Tibial nerve (tissue), 3 donors: ENCODE results near the gene KCNQ1.

Experiments used
- POLR2A ChIP-seq, 2 donors: fragments of 450-650 bp; IDR thresholded peaks; one replicate each; pipeline ENCODE4 v1.6.1; 2017; ENCODE audit warnings: antibody characterized with exemption in 2 of 2, mild to moderate bottlenecking in 2 of 2, moderate library complexity in 2 of 2
- TF ChIP-seq, protein P1 (sequence below), 5 experiments: fragments of 200-600 bp in 3 of 5; fragments of 450-650 bp in 2 of 5; sonication (generic) in 3 of 5; IDR thresholded peaks; one replicate each; pipeline ENCODE4 v1.5.1; 2016 to 2019; ENCODE audit warnings: antibody characterized with exemption in 5 of 5, mild to moderate bottlenecking in 3 of 5, moderate library complexity in 2 of 5

DNA sequence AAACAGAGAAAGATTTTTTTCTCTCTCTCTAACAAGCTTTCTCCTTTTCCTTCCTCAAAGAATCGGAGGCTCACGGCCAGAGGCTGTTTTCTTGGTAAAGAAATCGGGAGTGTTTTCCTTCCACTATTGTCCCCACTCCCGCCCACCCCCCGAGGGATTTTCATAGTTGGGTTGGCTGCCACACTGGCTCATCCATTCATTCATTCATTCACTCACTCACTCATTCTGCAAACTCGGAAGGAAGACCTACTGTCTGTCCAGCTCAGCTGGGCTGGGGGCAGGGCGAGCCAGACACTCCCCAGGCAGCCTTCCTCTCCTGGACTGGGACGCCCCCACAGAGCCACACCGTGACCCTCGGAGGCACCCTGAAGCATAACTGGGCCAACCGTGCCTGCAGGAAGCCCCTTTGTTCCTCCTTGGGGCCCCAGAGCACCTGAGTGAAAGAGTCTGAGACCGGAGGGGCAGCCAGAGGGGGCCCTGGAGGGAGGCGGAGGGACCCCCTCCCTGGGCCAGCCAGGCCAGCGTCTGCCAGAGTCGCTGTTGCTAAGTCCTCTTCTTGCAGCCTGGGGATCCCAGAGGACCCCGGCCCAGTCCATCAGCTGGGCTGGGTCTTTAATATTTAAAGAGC, 423.8 kb downstream of the KCNQ1 start:
- TF ChIP-seq, protein P1, sequence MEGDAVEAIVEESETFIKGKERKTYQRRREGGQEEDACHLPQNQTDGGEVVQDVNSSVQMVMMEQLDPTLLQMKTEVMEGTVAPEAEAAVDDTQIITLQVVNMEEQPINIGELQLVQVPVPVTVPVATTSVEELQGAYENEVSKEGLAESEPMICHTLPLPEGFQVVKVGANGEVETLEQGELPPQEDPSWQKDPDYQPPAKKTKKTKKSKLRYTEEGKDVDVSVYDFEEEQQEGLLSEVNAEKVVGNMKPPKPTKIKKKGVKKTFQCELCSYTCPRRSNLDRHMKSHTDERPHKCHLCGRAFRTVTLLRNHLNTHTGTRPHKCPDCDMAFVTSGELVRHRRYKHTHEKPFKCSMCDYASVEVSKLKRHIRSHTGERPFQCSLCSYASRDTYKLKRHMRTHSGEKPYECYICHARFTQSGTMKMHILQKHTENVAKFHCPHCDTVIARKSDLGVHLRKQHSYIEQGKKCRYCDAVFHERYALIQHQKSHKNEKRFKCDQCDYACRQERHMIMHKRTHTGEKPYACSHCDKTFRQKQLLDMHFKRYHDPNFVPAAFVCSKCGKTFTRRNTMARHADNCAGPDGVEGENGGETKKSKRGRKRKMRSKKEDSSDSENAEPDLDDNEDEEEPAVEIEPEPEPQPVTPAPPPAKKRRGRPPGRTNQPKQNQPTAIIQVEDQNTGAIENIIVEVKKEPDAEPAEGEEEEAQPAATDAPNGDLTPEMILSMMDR (IDR thresholded peaks at IDR 0.05), result no peak
- TF ChIP-seq POLR2A (IDR thresholded peaks at IDR 0.05), result no peak
